ENCODE data around the gene MARK2. TPM values are rescaled to one million over a fixed set of nuclear protein-coding genes. Genes with fewer than 3 reads are reported as not detected.
A peak's percentile ranks its signal among the peaks of the same experiment; 100 is the strongest.

MARK2 gene
- total and polyA plus RNA-seq, 12 donors: 12.6 to 42.7 (median 37.3) TPM

DNA sequence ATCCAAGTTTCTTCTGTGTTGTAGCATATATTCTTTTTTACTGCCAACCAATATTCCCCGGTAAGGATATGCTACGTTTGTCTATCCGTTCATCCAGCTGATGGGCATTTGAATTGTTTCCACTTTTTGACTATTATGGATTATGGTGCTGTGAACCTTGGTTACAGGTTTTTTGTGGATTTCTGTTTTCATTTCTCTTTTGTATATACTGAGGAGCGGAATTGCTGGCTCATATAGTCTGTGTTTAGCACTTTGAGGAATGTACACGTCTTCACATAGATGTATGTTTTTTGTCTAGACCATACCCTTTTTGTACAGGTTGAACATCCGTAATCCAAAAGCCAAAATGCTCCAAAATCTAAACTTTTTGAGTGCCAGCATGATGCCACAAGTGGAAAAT, 54.4 kb downstream of the MARK2 start:
- Histone ChIP-seq H3K4me3 (no peak overlapping the region), H3K9me3 (no peaks in the 10 kb centered on the region), H3K4me1 (peaks cover 10 to 52% (median 37%) of the 10 kb centered on the region in 9 donors), H3K27ac (no peak overlapping the region), H3K36me3 (peaks cover 0 to 58% (median 19%) of the 10 kb centered on the region in 9 donors), H3K27me3 (no peaks in the 10 kb centered on the region)
- DNase-seq (no peak), ATAC-seq (no peak)
- intact Hi-C loops (cut with DNase I): no loop called here
- TF ChIP-seq CTCF (IDR thresholded peaks at IDR 0.05): no peak
- WGBS, 2 donors: 97 to 99% methylated on average over 6 of the region's 6 CpGs

GRCh38 chr11:63896071-63896470, 57.2 kb downstream of the MARK2 start:
- peaks cover 0 to 79% (median 46%) of the 10 kb centered on the region in 9 donors for H3K36me3 ChIP-seq
- 55% methylated on average over 4 of the region's 4 CpGs for WGBS, 2 donors
- intact Hi-C loops (cut with DNase I): loop anchor here in 1 of 10 donors (5.0 kb wide), 1 partner anchor 1239 kb away; no protein-coding TSS in a partner anchor

DNA sequence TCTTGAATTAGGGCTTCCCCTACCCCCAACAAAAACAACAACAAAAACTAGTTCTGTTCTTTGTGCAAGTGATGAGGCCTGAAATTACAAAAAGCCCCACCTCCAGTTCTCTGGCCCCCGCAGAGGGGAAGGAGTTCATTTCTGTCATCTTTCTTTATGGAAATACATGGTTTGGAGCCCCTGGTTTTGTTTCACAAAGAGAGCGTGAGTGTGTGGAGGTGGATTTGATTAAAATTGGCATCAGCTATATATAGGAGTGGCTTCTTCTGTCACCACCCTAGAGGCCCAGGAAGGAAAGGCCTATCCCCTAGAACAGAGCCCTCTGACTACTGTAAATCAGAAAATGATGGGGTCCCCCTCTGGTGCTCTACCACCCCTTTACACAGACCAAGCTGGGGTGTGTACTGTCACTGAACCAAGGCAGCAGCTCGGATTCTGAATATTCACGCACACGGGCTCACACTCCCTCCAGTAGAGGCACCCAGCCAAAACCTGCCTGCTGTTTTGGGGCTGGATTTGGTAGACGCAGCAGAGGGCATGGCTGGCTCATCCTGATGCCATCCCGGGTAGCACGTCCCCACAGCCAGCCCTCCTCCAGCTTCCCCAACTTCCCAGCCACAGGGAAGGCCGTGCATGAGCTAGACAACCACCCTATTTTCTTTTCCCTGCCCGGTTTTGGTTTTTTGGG, 58.7 kb downstream of the MARK2 start:
- ATAC-seq (peak in 4 of 8 donors; percentile 40 to 64 (median 42)), DNase-seq (no peak)
- WGBS, 2 donors: 54 to 67% methylated on average over 10 of the region's 10 CpGs

More at GRCh38 chr11:63896071-63896470, 57.2 kb downstream of the MARK2 start:
- Histone ChIP-seq H3K4me1 (peaks cover 0 to 34% (median 16%) of the 10 kb centered on the region in 9 donors), H3K4me3 (no peak overlapping the region), H3K27ac (no peak overlapping the region), H3K27me3 (no peaks in the 10 kb centered on the region), H3K9me3 (no peaks in the 10 kb centered on the region)
- no peak for DNase-seq
- no peak for TF ChIP-seq CTCF (IDR thresholded peaks at IDR 0.05)
- no peak for ATAC-seq

DNA sequence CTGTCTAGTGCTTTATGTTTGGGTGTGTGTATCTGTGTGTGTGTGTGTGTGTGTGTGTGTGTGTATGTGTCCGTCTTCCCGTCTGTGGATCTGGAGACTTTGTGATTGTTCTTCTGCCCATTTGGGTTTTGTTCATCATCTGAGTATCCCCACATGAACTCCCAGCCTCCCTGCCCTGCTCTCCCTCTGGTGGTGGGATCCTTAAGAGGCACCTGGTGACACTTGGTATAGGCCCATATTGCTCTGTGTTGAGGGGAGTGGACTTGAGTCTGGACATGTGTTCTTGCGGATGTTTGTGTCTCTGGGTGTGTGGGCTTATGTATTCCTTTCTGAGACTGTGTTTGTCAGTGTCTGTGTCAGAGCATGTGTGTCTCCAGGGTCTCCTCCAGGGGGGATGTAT, 62.8 kb downstream of the MARK2 start:
- Histone ChIP-seq H3K27ac (no peak overlapping the region), H3K36me3 (peaks cover 5 to 100% (median 82%) of the 10 kb centered on the region in 9 donors), H3K4me1 (peaks cover 0 to 19% (median 6%) of the 10 kb centered on the region in 9 donors), H3K9me3 (no peaks in the 10 kb centered on the region), H3K27me3 (no peaks in the 10 kb centered on the region), H3K4me3 (no peak overlapping the region)
- intact Hi-C loops (cut with DNase I): no loop called here
- TF ChIP-seq CTCF (IDR thresholded peaks at IDR 0.05): peak in 2 of 9 donors; percentile 11 to 18
- ATAC-seq (no peak), DNase-seq (no peak)
- WGBS, 2 donors: 76 to 78% methylated on average over 3 of the region's 3 CpGs

More for the DNA sequence above, 58.7 kb downstream of the MARK2 start:
- no peaks in the 10 kb centered on the region for H3K9me3 ChIP-seq
- no peak overlapping the region for H3K27ac ChIP-seq
- H3K36me3 ChIP-seq: peaks cover 5 to 90% (median 56%) of the 10 kb centered on the region in 9 donors
- H3K4me1 ChIP-seq: peaks cover 0 to 28% (median 14%) of the 10 kb centered on the region in 9 donors
- H3K27me3 ChIP-seq: no peaks in the 10 kb centered on the region
- intact Hi-C loops (cut with DNase I): loop anchor here in 1 of 10 donors (5.0 kb wide), 1 partner anchor 1240 kb away; no protein-coding TSS in a partner anchor
- H3K4me3 ChIP-seq: no peak overlapping the region
- TF ChIP-seq CTCF (IDR thresholded peaks at IDR 0.05): no peak

All from heart right ventricle (tissue), 16 donors.